CD4-positive, alpha-beta T cell treated with Interleukin-15 for 1 hour (primary cell): ENCODE results near the gene FN1.

Experiments used
- DNase-seq: peaks from one replicate; pipeline ENCODE4 v3.0.0-alpha.2; 2020

Gene FN1

DNA sequence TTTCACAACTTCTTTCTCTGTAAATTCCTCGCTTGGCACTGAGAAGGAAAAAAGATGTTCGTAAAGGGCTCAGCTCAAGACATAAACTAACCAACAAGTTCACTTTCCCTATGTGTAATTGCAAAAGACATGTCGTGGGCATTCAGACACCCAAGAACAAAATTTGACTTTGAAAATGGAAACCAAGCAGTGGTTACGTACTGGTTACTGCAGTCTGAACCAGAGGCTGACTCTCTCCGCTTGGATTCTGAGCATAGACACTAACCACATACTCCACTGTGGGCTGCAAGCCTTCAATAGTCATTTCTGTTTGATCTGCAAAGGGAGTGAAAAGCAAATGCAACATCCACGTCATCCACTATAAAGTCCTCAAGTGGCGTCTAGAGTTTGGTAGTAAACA is 53.9 kb downstream of the FN1 start:
- DNase-seq = no peak

DNA sequence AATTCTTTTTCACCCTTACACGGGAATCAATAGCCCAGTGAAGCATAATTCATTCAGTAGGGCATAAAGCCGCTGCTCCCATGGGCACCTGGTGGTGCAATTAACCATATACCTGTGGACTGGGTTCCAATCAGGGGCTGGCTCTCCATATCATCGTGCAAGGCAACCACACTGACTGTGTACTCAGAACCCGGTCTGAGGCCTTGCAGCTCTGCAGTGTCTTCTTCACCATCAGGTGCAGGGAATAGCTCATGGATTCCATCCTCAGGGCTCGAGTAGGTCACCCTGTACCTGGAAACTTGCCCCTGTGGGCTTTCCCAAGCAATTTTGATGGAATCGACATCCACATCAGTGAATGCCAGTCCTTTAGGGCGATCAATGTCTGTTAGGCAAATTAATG is 55.2 kb downstream of the FN1 start:
- no peak for DNase-seq

DNA sequence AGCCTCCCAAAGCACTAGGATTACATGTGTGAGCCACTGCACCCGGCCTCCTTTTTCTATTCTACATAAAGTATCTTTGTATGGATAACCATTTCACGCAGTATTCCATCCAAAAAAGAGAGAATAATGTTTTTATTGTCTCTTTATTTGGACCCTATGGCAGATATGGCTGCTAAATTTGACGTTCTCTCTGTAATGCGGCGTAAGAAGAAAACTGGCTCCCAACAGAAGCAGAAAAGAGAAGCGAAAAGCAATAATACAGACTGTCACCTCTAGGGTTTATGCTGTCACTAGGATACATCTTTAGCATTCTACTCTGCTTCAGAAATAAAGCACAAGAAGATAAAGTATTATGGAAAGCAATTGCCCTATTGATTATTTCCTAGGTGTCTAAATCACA is 55.9 kb downstream of the FN1 start:
- DNase-seq = no peak

DNA sequence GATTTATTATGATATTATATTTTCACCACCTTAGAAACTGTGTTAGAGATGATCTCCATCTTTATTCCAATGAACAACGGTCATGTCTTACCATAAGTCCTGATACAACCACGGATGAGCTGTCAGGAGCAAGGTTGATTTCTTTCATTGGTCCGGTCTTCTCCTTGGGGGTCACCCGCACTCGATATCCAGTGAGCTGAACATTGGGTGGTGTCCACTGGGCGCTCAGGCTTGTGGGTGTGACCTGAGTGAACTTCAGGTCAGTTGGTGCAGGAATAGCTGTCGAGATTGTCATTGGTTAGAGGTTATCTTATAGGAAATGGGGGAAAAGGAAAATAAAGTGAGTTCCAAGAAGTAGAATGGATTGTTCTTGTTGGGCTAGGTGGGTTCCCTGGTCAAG is 56.8 kb downstream of the FN1 start:
- DNase-seq = no peak

DNA sequence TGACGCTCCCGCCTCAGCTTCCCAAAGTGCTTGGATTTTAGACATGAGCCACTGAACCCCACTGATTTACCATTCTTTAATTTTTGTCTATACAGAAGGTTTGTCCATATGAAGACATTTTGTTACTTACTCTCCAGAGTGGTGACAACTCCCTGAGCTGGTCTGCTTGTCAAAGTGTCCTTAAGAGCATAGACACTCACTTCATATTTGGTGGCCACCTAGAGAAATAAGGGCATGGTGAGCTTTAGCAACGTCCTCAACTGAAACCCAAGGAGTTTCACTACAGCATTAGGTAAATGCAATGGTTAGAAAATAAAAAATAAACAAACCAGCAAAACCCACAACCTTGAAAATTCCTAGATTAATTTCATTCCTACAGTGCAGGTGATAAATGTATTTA is 57.8 kb downstream of the FN1 start:
- DNase-seq = no peak

DNA sequence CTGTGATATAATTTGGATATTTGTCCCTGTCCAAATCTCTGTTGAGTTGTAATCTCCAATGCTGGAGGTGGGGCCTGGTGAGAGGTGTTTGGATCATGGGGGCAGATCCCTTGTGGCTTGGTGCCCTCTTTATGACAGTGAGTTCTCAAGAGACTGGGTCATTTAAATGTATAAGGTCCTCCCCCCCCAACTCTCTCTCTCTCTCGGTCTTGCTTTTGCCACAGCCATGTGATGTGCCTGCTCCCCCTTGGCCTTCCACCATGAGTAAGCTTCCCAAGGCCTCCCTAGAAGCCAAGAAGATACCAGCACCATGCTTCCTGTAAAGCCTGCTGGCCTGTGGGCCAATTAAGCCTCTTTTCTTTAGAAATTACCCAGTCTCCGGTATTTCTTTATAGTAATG is 58.6 kb downstream of the FN1 start:
- DNase-seq = no peak

DNA sequence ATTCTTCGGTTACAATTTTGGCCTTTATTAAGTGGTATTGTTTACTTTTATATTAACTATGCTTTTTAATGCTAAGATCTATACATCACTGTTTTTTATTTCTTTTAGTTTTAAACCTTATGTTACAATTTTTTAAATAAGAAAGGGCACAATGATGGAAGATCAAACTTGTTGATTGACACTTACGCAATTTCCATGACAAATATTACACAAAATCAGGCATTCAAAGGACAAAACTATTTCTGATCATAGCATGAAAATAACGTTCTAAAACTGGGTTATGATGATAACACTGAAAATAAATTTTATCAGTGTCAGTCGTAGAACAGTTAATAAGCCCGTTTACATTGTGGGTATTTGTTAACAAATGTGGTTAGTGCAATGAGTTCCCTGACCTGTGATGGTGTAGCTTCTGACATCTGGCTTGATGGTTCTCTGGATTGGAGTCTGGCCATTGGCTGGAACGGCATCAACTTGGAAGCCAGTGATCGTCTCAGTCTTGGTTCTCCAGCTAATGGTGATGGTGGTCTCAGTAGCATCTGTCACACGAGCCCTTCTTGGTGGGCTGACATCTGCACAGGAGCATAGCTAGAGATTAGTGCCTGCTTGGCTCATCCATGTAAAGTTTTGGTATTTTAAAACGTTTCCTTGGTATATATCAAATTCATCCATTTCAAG is 59.6 kb downstream of the FN1 start:
- DNase-seq = no peak

DNA sequence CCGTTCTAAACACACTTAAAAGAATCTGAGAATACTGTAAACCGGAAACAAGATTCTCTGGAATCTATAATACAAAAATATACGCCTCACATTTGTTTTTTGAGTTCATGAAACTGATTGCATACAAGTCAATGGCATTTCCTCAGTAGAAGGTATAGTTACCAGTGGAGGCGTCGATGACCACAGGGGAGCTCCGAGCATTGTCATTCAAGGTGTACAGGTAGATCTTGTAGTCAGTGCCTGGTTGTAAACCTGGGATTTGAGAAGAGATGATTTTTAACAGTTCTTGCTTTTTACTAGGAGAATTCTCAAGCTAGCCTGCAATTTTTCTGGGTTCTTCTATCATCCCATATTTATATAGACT is 60.4 kb downstream of the FN1 start:
- no peak for DNase-seq

DNA sequence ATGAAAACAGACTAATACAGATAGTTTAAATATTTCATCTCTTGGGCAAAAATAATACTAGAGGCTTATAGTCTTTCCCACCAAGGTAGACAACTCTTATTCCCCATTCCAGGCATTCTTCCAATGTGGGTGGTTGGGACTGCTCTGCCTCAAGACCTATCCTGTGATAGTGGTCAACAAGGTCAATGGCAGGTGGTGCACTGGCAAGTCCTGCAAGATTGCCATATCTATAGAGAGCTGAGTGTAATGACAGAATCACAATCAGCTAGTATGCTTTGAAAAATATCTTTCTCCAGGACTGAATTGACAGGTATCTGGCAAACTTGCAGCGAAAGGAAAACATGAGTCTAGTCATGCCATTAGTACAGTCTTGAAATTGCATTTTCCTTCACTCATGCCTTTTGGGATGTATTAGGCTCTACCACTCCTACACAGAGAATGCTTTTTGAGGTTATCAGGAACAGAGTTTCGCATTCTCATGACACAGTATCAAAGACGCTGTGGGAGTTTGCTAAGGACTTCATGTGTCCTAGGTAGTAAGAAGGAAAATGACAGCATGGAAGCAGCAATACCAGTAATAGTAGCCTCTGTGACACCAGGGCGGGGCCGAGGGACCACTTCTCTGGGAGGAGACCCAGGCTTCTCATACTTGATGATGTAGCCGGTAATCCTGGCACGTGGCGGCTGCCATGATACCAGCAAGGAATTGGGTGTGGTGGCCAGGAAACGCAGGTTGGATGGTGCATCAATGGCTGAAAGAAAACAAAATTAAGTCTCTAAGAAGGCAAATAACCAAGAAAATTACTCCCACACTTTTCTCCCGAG is 61.0 kb downstream of the FN1 start:
- no peak for DNase-seq

DNA sequence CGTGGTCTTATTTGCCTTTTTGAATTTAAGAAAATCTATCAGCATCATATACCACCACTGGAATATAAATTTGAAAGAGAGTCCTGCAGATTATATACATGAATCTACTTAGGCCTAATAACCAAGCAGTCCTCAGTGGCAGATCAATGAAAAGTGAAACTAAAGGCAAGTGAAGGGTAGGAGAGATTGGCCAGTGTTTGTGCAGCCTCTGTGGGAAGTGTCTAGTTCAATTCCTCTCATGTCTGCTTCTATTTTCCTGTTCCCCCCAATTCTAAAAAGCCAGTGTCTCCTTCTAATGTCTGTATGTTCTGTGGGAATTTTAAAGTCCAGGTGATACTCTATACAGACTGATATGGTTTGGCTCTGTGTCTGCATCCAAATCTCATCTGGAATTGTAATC is 61.9 kb downstream of the FN1 start:
- no peak for DNase-seq

DNA sequence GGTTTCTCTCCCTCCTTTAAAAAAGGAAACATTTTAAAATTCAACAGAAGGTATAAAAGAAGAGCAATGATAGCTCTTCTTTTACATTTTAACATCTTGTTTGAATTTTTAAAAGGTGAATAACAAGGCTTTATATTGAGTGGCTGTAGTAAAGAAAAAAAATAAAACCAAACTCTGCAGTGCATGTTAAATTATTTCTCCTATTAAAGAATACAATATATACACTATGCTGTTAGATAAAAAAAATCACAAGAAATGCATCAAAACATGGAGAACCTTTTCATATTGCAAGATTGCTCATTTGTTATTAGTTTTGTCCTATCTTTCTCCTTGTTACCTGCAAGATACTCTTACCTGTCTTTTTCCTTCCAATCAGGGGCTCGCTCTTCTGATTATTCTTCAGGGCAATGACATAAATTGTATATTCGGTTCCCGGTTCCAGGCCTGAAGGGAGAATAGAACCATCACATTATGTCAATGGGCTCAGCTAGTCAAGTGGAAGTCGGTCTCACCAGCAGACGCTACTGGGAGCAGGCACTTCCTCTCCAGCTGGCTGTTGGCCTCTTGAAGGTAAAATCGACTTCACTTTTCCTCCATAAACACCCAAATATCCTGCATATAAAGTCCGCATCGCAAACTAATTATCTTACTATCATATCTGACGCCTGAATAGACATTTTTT is 62.8 kb downstream of the FN1 start:
- DNase-seq = no peak

DNA sequence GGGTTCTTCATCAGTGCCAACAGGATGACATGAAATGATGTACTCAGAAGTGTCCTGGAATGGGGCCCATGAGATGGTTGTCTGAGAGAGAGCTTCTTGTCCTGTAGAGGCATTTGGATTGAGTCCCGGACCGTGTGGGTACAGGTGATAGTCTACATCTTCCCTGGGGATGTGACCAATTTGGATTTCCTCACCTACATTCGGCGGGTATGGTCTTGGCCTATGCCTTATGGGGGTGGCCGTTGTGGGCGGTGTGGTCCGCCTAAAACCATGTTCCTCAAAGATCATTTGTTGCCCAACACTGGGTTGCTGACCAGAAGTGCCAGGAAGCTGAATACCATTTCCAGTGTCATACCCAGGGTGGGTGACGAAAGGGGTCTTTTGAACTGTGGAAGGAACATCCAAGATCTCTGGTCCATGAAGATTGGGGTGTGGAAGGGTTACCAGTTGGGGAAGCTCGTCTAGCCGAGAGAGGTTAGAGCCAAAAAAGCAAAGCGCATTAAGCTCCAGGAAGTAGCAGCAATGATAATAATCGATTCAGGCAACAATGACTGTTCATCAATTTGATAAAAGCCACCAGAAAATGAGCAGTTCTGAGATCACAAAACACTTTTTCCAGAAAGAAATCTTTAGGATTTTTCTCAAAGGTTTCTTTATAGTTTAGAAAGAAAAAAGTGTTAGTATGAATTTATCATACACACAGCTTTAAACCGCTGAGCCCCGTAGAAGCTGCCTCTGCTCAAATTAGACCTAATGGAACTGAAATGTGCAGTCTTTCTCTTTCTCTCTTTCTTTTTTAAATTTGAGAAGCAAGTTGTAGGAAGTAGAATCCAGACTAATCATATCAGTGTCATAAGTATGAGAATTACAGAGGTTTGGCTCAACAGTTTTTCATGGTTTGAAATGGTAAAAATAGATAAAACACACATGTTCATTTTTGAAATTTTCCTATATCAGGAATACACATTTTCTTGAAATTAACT is 63.7 kb downstream of the FN1 start:
- no peak for DNase-seq

DNA sequence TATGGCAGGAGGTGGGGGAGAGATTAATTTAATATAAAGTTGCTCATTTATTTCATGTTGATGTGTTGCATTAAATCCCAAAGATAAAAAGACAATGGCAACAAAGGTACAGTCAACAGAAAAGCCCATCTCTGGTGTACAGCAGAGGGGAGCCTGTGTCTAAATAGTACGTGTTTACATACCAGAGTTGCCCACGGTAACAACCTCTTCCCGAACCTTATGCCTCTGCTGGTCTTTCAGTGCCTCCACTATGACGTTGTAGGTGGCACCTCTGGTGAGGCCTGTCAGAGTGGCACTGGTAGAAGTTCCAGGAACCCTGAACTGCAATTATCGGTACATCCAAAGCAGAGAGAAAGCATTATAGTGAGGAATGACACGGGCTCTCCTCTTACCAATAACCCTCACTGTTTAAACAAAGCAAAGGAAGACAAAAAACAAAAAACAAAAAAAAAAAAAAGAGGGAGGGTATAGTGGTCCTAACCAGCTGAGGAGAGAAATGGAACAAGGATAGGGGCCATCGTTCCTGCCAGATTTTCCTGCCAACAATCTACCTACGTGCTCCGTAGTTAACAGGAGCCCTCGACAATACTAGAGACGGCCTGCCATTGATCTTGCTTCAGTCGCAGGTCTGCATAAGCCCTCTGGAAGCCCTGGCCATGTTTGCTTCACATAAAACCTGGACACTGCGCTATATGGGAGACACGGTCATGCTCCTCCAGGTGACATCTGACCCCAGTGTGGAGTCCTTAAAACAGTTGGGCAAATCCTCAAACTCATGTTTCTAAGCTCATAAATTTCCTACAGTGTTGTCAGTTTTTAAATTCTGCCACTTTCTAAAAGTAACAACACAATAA is 65.5 kb downstream of the FN1 start:
- no peak for DNase-seq

DNA sequence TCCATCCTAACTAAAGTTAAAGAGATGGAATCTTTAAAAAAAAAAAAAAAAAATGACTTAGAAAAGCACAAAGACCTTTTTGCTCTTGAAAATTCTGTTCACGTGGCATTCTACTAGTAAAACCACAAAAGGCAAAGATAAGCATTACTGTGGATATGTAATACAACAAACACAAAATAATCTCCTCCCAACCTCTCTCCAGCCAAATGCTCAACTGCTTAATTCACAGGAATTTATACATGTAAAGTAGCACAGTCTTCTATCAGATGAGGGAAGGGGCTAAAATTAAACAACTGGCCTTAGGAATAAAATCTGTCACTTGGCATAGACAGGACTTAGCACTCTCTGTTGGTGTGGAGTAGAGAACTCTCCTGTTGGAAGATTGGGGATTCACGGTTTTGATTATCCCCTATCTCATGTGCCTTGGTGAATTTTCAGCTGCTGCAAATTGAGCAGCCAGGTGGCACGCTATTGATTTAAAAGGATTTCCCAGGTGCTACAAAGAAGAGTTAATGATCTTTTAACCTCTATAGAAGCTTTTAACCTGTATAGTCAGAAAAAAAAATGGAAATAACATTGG is 66.6 kb downstream of the FN1 start:
- DNase-seq = no peak

DNA sequence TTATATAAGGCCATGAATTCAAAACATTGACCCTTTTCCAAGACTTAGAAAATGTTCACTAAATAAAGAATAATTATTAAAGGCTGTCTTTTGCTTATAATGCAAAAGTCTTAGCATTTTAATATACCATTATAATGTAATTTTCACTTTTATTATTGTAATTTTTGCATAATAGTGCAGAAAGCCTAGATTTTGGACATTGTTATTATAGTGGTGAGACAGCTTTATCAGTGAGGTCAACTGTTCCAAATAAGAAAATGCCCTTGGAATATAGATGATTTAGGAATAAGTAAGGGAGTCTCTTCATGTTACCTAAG is 67.4 kb downstream of the FN1 start:
- DNase-seq = no peak

DNA sequence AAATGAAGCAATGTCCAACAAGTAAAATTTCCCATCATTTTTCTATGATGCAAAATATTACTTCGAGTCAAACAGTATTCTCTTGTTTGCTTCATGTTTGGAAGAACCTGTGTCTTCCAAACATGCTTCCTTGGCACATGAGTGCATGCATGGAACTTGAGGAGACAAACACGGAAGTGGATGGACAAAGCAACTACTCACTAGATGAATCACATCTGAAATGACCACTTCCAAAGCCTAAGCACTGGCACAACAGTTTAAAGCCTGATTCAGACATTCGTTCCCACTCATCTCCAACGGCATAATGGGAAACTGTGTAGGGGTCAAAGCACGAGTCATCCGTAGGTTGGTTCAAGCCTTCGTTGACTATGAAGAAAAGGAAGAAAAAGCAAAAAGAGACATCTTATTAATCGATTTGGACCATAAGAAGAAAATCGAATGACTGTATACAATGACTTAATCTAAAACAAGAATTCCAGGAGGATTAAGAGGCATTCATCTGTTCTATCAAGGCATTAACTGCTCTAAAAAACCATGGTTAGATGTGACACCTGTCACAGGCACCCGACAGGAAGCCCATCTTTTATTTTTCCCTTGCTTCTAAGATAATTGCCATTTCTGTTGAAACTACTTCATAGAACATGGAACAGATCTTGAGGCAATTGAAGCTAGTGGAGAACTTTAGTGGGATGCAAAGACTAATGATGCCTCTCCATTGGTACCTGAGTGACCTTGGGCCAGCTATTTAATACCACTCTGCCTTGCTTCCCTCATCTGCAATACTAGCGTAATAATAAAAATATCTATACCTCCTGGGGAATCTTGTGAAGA is 68.0 kb downstream of the FN1 start:
- DNase-seq = no peak

DNA sequence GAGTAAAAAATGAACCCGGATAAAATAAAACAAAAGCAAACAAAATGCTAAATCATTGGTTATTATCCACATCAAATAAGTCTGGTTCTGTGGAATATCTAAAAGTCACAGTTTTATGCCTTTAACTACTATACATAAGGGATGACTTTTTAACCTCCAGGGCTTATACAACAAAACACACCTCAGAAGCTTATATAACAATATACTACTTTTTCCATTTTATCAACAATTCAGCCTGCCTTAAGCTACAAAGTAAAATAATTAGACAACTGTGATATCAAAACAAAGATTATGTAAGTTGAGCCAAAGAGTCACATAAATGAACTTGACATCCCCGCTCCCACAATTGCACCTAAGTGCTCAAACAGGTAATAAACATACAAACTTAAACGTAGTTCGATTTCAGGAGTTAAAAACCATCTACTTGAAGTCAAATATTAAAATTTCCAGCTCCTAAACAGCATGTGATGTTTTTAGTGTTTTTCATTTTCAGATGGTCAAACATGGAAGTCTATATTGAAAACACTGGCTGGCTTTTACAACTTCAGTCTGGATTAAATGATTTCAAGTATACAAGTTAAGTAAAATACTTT is 69.3 kb downstream of the FN1 start:
- DNase-seq = no peak

DNA sequence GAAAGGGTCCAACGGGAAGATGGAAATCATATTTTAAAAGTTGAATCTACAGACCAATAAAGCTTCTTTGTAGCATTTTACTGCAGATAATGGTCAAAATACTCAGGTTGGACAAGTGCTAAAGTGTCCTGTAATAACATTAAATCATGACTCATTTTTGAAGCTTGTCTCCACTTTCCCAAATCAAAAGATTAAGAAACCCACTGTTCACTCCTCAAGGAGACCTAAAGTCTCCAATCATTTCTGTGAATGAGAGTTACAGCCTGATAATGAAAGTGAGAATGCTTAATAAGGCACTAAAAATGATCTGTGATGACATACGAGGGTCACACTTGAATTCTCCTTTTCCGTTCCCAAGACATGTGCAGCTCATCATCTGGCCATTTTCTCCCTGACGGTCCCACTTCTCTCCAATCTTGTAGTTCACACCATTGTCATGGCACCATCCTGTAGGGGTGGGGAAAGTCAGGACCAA is 70.6 kb downstream of the FN1 start:
- no peak for DNase-seq

DNA sequence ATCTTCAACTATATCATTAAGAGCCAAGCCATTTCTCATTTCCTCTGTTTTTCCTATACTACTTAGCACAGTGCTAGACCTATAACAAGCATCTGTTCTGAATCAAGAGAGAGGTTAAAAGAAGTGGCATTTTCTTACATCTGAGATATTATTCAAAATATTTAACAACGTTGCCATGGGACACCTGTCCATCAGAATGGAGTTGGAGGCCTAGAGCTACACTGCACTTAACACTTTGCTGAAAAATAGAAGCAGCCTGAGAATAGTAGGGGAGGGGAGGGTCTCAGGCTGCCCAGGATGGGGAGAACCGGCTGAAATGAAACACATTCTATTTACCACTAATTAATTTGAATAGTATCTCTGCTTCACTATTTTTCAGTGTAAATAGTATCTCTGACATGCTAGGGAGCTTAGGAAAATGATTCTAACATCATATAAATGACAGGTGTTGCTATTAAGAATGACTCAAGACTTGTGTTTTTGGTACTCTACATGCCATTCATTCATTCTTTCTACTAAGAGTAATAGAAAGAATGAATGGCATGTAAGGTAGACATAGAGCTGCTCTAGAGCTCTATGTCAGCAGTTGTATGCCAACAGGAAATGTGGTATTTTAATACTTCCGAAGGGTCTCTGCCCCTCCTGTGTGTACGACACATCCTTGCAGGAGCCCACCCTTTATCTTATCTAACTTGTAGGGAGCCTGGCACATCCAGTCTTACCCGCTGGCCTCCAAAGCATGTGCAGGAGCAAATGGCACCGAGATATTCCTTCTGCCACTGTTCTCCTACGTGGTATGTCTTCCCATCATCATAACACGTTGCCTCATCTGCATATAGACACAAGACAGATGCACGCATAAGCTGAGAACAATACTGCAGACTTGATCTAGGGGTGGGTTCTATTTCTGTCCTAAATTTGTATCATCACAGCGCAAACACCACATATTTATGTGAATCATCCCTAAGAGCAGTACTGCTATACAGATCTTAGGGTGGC is 71.4 kb downstream of the FN1 start:
- DNase-seq = no peak
